IPS DF 19.7 (cell line): ENCODE measurements around the gene KMT2E.
"Not testable (repeated sequence)": the region's sequence is repeated elsewhere in the genome, so short reads cannot be mapped to it uniquely, and the experiment has no call there.

Source experiments
- DNase-seq: peaks from one replicate; pipeline ENCODE4 v3.0.0-alpha.2; 2013; ENCODE audit warnings: low read depth, low spot score

Gene KMT2E

GRCh38 chr7:104983076-104983577 is 30.9 kb upstream of the KMT2E start:
- DNase-seq = no peak

- peak; percentile 45 for DNase-seq
Observed at GRCh38 chr7:104983578-104984539, 30.1 kb upstream of the KMT2E start.

GRCh38 chr7:104984585-104985258 is 29.3 kb upstream of the KMT2E start:
- no peak for DNase-seq

- DNase-seq = no peak
Observed at GRCh38 chr7:104985259-104985617, 28.8 kb upstream of the KMT2E start.

- DNase-seq = no peak
Observed at GRCh38 chr7:104986628-104987259, 27.3 kb upstream of the KMT2E start.

- not testable (repeated sequence) for DNase-seq
Observed at GRCh38 chr7:104987403-104987802, 26.6 kb upstream of the KMT2E start.

GRCh38 chr7:104990983-104991382 is 23.0 kb upstream of the KMT2E start:
- DNase-seq = no peak

GRCh38 chr7:104992306-104992705 is 21.7 kb upstream of the KMT2E start:
- no peak for DNase-seq

GRCh38 chr7:104993217-104993862 is 20.7 kb upstream of the KMT2E start:
- no peak for DNase-seq

GRCh38 chr7:104998040-104998752 is 15.8 kb upstream of the KMT2E start:
- no peak for DNase-seq

GRCh38 chr7:105000200-105000599 is 13.8 kb upstream of the KMT2E start:
- no peak for DNase-seq

- DNase-seq = no peak
Observed at GRCh38 chr7:105000927-105001336, 13.1 kb upstream of the KMT2E start.

GRCh38 chr7:105001652-105002184 is 12.3 kb upstream of the KMT2E start:
- DNase-seq = no peak

- no peak for DNase-seq
Observed at GRCh38 chr7:105003275-105003674, 10.7 kb upstream of the KMT2E start.

- no peak for DNase-seq
Observed at GRCh38 chr7:105003872-105004510, 10.0 kb upstream of the KMT2E start.

GRCh38 chr7:105005006-105005405 is 9.0 kb upstream of the KMT2E start:
- DNase-seq = not testable (repeated sequence)

- DNase-seq = not testable (repeated sequence)
Observed at GRCh38 chr7:105005486-105005885, 8.5 kb upstream of the KMT2E start.

GRCh38 chr7:105006367-105007136 is 7.5 kb upstream of the KMT2E start:
- no peak for DNase-seq

- no peak for DNase-seq
Observed at GRCh38 chr7:105007298-105007697, 6.7 kb upstream of the KMT2E start.
